SK-N-SH treated with all-trans-retinoic acid at 6 μM for 48 hours (cell line): ENCODE measurements around the gene PRKG1.
A peak's percentile ranks its signal among the peaks of the same experiment; 100 is the strongest.

Experiments
- ATAC-seq: fragments of 200-7000 bp; cut with Tn5 transposase; 3 replicates; pipeline ENCODE4 v1.9.1; 2020; ENCODE audit warnings: mild to moderate bottlenecking, moderate library complexity
- BACH2 ChIP-seq: fragments of 250-450 bp; sonication (Bioruptor Pico); IDR thresholded peaks from 2 replicates; pipeline ENCODE4 v1.9.0; 2021; ENCODE audit warnings: mild to moderate bottlenecking, borderline replicate concordance
- CREB5 ChIP-seq: fragments of 250-450 bp; sonication (Bioruptor Pico); IDR thresholded peaks from 2 replicates; pipeline ENCODE4 v1.5.1; 2020; ENCODE audit warnings: low read depth, mild to moderate bottlenecking, moderate library complexity
- CSDC2 ChIP-seq: fragments of 250-450 bp; sonication (Bioruptor Pico); IDR thresholded peaks from 2 replicates; pipeline ENCODE4 v1.5.0; 2020; ENCODE audit warnings: mild to moderate bottlenecking, moderate library complexity
- ESRRG ChIP-seq: fragments of 250-450 bp; sonication (Bioruptor Pico); IDR thresholded peaks from 2 replicates; pipeline ENCODE4 v1.6.1; 2021; ENCODE audit warnings: mild to moderate bottlenecking
- GLIS3 ChIP-seq: fragments of 250-450 bp; sonication (Bioruptor Pico); IDR thresholded peaks from 2 replicates; pipeline ENCODE4 v1.5.0; 2020; ENCODE audit warnings: mild to moderate bottlenecking, moderate library complexity
- ISL1 ChIP-seq: fragments of 250-450 bp; sonication (Bioruptor Pico); IDR thresholded peaks from 2 replicates; pipeline ENCODE4 v2.1.2; 2022; ENCODE audit warnings: mild to moderate bottlenecking, moderate library complexity
- PPARA ChIP-seq: fragments of 250-450 bp; sonication (Bioruptor Pico); IDR thresholded peaks from 2 replicates; pipeline ENCODE4 v1.5.0; 2020; ENCODE audit warnings: mild to moderate bottlenecking, borderline replicate concordance
- RARB ChIP-seq: fragments of 250-450 bp; sonication (Bioruptor Pico); IDR thresholded peaks from 2 replicates; pipeline ENCODE4 v1.8.0; 2021; ENCODE audit warnings: mild to moderate bottlenecking, moderate library complexity
- SNAI2 ChIP-seq: fragments of 250-450 bp; sonication (Bioruptor Pico); IDR thresholded peaks from 2 replicates; pipeline ENCODE4 v1.5.0; 2020; ENCODE audit warnings: mild to moderate bottlenecking, moderate library complexity
- TCF4 ChIP-seq: fragments of 250-450 bp; sonication (Bioruptor Pico); IDR thresholded peaks from 2 replicates; pipeline ENCODE4 v1.8.0; 2021; ENCODE audit warnings: mild to moderate bottlenecking, moderate library complexity, borderline replicate concordance
- TOX ChIP-seq: fragments of 250-450 bp; sonication (Bioruptor Pico); IDR thresholded peaks from 2 replicates; pipeline ENCODE4 v1.8.0; 2021; ENCODE audit warnings: mild to moderate bottlenecking, moderate library complexity, borderline replicate concordance
- ZC3H10 ChIP-seq: fragments of 250-450 bp; sonication (Bioruptor Pico); IDR thresholded peaks from 2 replicates; pipeline ENCODE4 v1.5.1; 2021; ENCODE audit warnings: mild to moderate bottlenecking, moderate library complexity
- ZFP3 ChIP-seq: fragments of 250-450 bp; sonication (Bioruptor Pico); IDR thresholded peaks from 2 replicates; pipeline ENCODE4 v1.5.0; 2020; ENCODE audit warnings: mild to moderate bottlenecking, moderate library complexity
- ZFP30 ChIP-seq: fragments of 450-650 bp; formaldehyde crosslinking; IDR thresholded peaks from 2 replicates; pipeline ENCODE4 v1.5.0; 2022; ENCODE audit warnings: mild to moderate bottlenecking, moderate library complexity
- ZNF565 ChIP-seq: fragments of 450-650 bp; formaldehyde crosslinking; conservative IDR thresholded peaks from 2 replicates; pipeline ENCODE4 v1.5.0; 2020; ENCODE audit warnings: low read depth, mild to moderate bottlenecking, moderate library complexity
- ZNF70 ChIP-seq: fragments of 450-650 bp; formaldehyde crosslinking; IDR thresholded peaks from 2 replicates; pipeline ENCODE4 v1.5.0; 2020; ENCODE audit warnings: mild to moderate bottlenecking, moderate library complexity
- ZNF8 ChIP-seq: fragments of 450-650 bp; formaldehyde crosslinking; IDR thresholded peaks from 2 replicates; pipeline ENCODE4 v1.5.0; 2020; ENCODE audit warnings: mild to moderate bottlenecking, moderate library complexity
- TF ChIP-seq, protein P1 (sequence below): fragments of 250-450 bp; sonication (Bioruptor Pico); IDR thresholded peaks from 2 replicates; pipeline ENCODE4 v1.8.0; 2020; ENCODE audit warnings: mild to moderate bottlenecking, moderate library complexity, borderline replicate concordance
- TF ChIP-seq, protein P2 (sequence below): fragments of 250-450 bp; sonication (Bioruptor Pico); IDR thresholded peaks from 2 replicates; pipeline ENCODE4 v1.5.0; 2020; ENCODE audit warnings: mild to moderate bottlenecking, moderate library complexity
- TF ChIP-seq, protein P3 (sequence below): fragments of 250-450 bp; sonication (Bioruptor Pico); IDR thresholded peaks from 2 replicates; pipeline ENCODE4 v1.5.1; 2021; ENCODE audit warnings: mild to moderate bottlenecking, moderate library complexity

Gene PRKG1

GRCh38 chr10:51918884-51919325, 844.6 kb downstream of the PRKG1 start:
- TF ChIP-seq ZFP3 (CRISPR knock-in tag) (no peak), ZFP30 (CRISPR knock-in tag) (no peak), RARB (CRISPR knock-in tag) (no peak), ZNF8 (CRISPR knock-in tag) (no peak), BACH2 (CRISPR knock-in tag) (no peak), SNAI2 (CRISPR knock-in tag) (no peak), ZNF565 (no peak), TCF4 (CRISPR knock-in tag) (no peak), ZNF70 (CRISPR knock-in tag) (no peak), CREB5 (no peak), GLIS3 (no peak), PPARA (CRISPR knock-in tag) (no peak), CSDC2 (CRISPR knock-in tag) (no peak), ZC3H10 (no peak), ISL1 (no peak), TOX (no peak)
- TF ChIP-seq, protein P1, sequence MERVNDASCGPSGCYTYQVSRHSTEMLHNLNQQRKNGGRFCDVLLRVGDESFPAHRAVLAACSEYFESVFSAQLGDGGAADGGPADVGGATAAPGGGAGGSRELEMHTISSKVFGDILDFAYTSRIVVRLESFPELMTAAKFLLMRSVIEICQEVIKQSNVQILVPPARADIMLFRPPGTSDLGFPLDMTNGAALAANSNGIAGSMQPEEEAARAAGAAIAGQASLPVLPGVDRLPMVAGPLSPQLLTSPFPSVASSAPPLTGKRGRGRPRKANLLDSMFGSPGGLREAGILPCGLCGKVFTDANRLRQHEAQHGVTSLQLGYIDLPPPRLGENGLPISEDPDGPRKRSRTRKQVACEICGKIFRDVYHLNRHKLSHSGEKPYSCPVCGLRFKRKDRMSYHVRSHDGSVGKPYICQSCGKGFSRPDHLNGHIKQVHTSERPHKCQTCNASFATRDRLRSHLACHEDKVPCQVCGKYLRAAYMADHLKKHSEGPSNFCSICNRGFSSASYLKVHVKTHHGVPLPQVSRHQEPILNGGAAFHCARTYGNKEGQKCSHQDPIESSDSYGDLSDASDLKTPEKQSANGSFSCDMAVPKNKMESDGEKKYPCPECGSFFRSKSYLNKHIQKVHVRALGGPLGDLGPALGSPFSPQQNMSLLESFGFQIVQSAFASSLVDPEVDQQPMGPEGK (CRISPR knock-in tag) = no peak
- TF ChIP-seq, protein P2, sequence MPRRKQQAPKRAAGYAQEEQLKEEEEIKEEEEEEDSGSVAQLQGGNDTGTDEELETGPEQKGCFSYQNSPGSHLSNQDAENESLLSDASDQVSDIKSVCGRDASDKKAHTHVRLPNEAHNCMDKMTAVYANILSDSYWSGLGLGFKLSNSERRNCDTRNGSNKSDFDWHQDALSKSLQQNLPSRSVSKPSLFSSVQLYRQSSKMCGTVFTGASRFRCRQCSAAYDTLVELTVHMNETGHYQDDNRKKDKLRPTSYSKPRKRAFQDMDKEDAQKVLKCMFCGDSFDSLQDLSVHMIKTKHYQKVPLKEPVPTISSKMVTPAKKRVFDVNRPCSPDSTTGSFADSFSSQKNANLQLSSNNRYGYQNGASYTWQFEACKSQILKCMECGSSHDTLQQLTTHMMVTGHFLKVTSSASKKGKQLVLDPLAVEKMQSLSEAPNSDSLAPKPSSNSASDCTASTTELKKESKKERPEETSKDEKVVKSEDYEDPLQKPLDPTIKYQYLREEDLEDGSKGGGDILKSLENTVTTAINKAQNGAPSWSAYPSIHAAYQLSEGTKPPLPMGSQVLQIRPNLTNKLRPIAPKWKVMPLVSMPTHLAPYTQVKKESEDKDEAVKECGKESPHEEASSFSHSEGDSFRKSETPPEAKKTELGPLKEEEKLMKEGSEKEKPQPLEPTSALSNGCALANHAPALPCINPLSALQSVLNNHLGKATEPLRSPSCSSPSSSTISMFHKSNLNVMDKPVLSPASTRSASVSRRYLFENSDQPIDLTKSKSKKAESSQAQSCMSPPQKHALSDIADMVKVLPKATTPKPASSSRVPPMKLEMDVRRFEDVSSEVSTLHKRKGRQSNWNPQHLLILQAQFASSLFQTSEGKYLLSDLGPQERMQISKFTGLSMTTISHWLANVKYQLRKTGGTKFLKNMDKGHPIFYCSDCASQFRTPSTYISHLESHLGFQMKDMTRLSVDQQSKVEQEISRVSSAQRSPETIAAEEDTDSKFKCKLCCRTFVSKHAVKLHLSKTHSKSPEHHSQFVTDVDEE (CRISPR knock-in tag) = no peak

DNA sequence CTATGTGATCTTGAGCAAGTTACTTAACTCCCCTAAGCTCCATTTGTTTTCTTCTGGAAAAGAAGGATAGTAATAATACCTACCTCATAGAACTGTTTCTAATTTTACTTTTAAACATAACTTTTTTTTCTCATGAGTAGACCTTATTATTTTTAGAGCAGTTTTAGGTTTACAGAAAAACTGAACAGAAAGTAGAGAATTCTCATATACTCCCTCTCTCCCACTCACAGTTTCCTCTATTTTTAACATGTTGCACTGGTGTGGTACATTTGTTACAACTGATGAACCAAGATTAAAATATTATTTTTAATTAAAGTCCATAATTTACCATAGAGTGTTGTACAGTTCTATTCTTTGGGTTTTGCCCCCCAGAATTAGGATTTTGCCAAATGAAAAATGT, 846.4 kb downstream of the PRKG1 start:
- TF ChIP-seq RARB (CRISPR knock-in tag) = no peak
- TF ChIP-seq ESRRG = no peak
- ATAC-seq = no peak

More at GRCh38 chr10:51918884-51919325, 844.6 kb downstream of the PRKG1 start:
- ATAC-seq = peak; percentile 55

GRCh38 chr10:51924359-51924758, 850.1 kb downstream of the PRKG1 start:
- no peak for ATAC-seq

More at GRCh38 chr10:51924359-51924758, 850.1 kb downstream of the PRKG1 start:
- TF ChIP-seq RARB (CRISPR knock-in tag) = no peak
- TF ChIP-seq, protein P3, sequence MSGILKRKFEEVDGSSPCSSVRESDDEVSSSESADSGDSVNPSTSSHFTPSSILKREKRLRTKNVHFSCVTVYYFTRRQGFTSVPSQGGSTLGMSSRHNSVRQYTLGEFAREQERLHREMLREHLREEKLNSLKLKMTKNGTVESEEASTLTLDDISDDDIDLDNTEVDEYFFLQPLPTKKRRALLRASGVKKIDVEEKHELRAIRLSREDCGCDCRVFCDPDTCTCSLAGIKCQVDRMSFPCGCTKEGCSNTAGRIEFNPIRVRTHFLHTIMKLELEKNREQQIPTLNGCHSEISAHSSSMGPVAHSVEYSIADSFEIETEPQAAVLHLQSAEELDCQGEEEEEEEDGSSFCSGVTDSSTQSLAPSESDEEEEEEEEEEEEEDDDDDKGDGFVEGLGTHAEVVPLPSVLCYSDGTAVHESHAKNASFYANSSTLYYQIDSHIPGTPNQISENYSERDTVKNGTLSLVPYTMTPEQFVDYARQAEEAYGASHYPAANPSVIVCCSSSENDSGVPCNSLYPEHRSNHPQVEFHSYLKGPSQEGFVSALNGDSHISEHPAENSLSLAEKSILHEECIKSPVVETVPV (CRISPR knock-in tag) = no peak
- TF ChIP-seq PPARA (CRISPR knock-in tag) = no peak
- TF ChIP-seq, protein P2 (CRISPR knock-in tag) = no peak
- TF ChIP-seq, protein P1 (CRISPR knock-in tag) = no peak
- no peak for TF ChIP-seq ISL1
- no peak for TF ChIP-seq BACH2 (CRISPR knock-in tag)
- no peak for TF ChIP-seq CSDC2 (CRISPR knock-in tag)
- TF ChIP-seq CREB5 = no peak
- TF ChIP-seq ZNF8 (CRISPR knock-in tag) = no peak
- TF ChIP-seq ZNF70 (CRISPR knock-in tag) = no peak
- TF ChIP-seq ZC3H10 = no peak
- TF ChIP-seq TOX = no peak
- no peak for TF ChIP-seq ZFP30 (CRISPR knock-in tag)
